Tibial nerve (tissue), 4 donors: ENCODE measurements around the gene DNMT3A.

Source experiments
- CTCF ChIP-seq, 5 experiments: fragments of 200-600 bp in 3 of 5; fragments of 450-650 bp in 2 of 5; sonication (generic) in 3 of 5; IDR thresholded peaks; one replicate each; pipeline ENCODE4 v1.5.1; 2016 to 2019; ENCODE audit warnings: antibody characterized with exemption in 5 of 5, mild to moderate bottlenecking in 3 of 5, moderate library complexity in 2 of 5
- EP300 ChIP-seq, 2 donors: sonication (generic); formaldehyde crosslinking; IDR thresholded peaks; one replicate each; pipeline ENCODE4 v1.6.1; 2017; ENCODE audit warnings: antibody characterized with exemption in 2 of 2, mild to moderate bottlenecking in 1 of 2
- POLR2A ChIP-seq, 2 donors: fragments of 450-650 bp; IDR thresholded peaks; one replicate each; pipeline ENCODE4 v1.6.1; 2017; ENCODE audit warnings: antibody characterized with exemption in 2 of 2, mild to moderate bottlenecking in 2 of 2, moderate library complexity in 2 of 2

- TF ChIP-seq CTCF (IDR thresholded peaks at IDR 0.05) (no peak), POLR2A (IDR thresholded peaks at IDR 0.05) (no peak), EP300 (IDR thresholded peaks at IDR 0.05) (no peak)
Measured at GRCh38 chr2:25246558-25247290, 95.0 kb downstream of the DNMT3A start.
